IMR-90 (cell line): ENCODE data around the gene LDB2. TPM values are rescaled to one million over a fixed set of nuclear protein-coding genes. Genes with fewer than 3 reads are reported as not detected.

ENCODE experiments used
- ATAC-seq: fragments of 200-7000 bp; cut with Tn5 transposase; 2 replicates; pipeline ENCODE4 v1.9.1; 2020; ENCODE audit warnings: low read depth, mild to moderate bottlenecking, moderate library complexity
- BruUV-seq: library from RNA; stranded (reverse); fragments of 400-500 nt; replicated peaks from 2 replicates; lab custom pipeline; 2021; lab: Mats Ljungman, UMichigan
- CTCF ChIA-PET: fragments of 300-600 bp; formaldehyde crosslinking; extraction: SDS; loops from one replicate; lab custom pipeline; 2021; ENCODE audit warnings: antibody characterized with exemption; lab: Yijun Ruan, JAX
- POLR2A ChIA-PET: fragments of 300-600 bp; sonication (Branson Sonifier 250); formaldehyde crosslinking; loops from one replicate; lab custom pipeline; 2022; ENCODE audit warnings: antibody characterized with exemption; ENCODE audit not compliant: unreplicated experiment; lab: Charles Lee
- DNase-seq: peaks from one replicate; pipeline ENCODE4 v3.0.0; 2013
- H2AFZ ChIP-seq: replicated peaks from 2 replicates; pipeline ENCODE3; 2013; ENCODE audit warnings: low read length, mild to moderate bottlenecking; ENCODE audit not compliant: poor library complexity
- H2AK5ac ChIP-seq: 2 replicates; pipeline ENCODE4 v1.6.1; 2013; ENCODE audit warnings: low read depth, low read length, inconsistent platforms
- H2AK9ac ChIP-seq: replicated peaks from 2 replicates; pipeline ENCODE3; 2013; ENCODE audit warnings: mild to moderate bottlenecking, low read depth, low read length, moderate library complexity; ENCODE audit not compliant: poor library complexity
- H2BK120ac ChIP-seq: 2 replicates; pipeline ENCODE4 v1.6.1; 2013; ENCODE audit warnings: low read depth, low read length, inconsistent platforms
- H2BK15ac ChIP-seq: 3 replicates; pipeline ENCODE4 v1.6.1; 2013; ENCODE audit warnings: low read depth, low read length, inconsistent platforms
- H2BK20ac ChIP-seq: 2 replicates; pipeline ENCODE4 v1.6.1; 2013; ENCODE audit warnings: low read depth, mild to moderate bottlenecking, inconsistent platforms, low read length, moderate library complexity
- H2BK5ac ChIP-seq: 2 replicates; pipeline ENCODE4 v1.6.1; 2013; ENCODE audit warnings: mild to moderate bottlenecking, low read depth, low read length, inconsistent platforms; ENCODE audit not compliant: poor library complexity, severe bottlenecking
- H3K14ac ChIP-seq: replicated peaks from 2 replicates; pipeline ENCODE4 v1.6.1; 2013; ENCODE audit warnings: low read depth, low read length, inconsistent platforms
- H3K18ac ChIP-seq: 2 replicates; pipeline ENCODE4 v1.6.1; 2013; ENCODE audit warnings: low read depth, low read length, control low read depth
- H3K23ac ChIP-seq: 2 replicates; pipeline ENCODE4 v1.6.1; 2013; ENCODE audit warnings: low read depth, low read length, inconsistent platforms
- H3K27ac ChIP-seq: 2 replicates; pipeline ENCODE4 v1.5.1; 2013; ENCODE audit warnings: mild to moderate bottlenecking, control low read depth, low read length; ENCODE audit not compliant: insufficient read depth
- H3K27me3 ChIP-seq: 2 replicates; pipeline ENCODE4 v1.6.1; 2013; ENCODE audit warnings: low read length; ENCODE audit not compliant: control insufficient read depth, insufficient read depth
- H3K36me3 ChIP-seq: 2 replicates; pipeline ENCODE4 v1.6.1; 2013; ENCODE audit warnings: low read length, mixed read lengths; ENCODE audit not compliant: control insufficient read depth, insufficient read depth
- H3K4ac ChIP-seq: 2 replicates; pipeline ENCODE4 v1.6.1; 2013; ENCODE audit warnings: low read depth, low read length, inconsistent platforms
- H3K4me1 ChIP-seq: 2 replicates; pipeline ENCODE4 v1.6.1; 2013; ENCODE audit warnings: low read length, mixed read lengths; ENCODE audit not compliant: control insufficient read depth, insufficient read depth
- H3K4me2 ChIP-seq: 2 replicates; pipeline ENCODE4 v1.6.1; 2013; ENCODE audit warnings: low read depth, mild to moderate bottlenecking, control low read depth, low read length, moderate library complexity
- H3K4me3 ChIP-seq: 2 replicates; pipeline ENCODE4 v1.5.1; 2013; ENCODE audit warnings: low read depth, mild to moderate bottlenecking, control low read depth, low read length, moderate library complexity; ENCODE audit not compliant: insufficient read depth
- H3K56ac ChIP-seq: 2 replicates; pipeline ENCODE4 v1.6.1; 2013; ENCODE audit warnings: low read length, inconsistent platforms; ENCODE audit not compliant: insufficient read depth; ENCODE audit errors: extremely low read depth
- H3K79me1 ChIP-seq, 2 experiments: 2 replicates each; pipeline ENCODE4 v1.6.1; 2013; ENCODE audit warnings: low read length in 2 of 2, inconsistent platforms in 1 of 2, low read depth in 1 of 2
- H3K9ac ChIP-seq: 2 replicates; pipeline ENCODE4 v1.6.1; 2013; ENCODE audit warnings: low read depth, low read length, control low read depth
- H3K9me1 ChIP-seq: 2 replicates; pipeline ENCODE4 v1.6.1; 2013; ENCODE audit warnings: low read length, inconsistent platforms; ENCODE audit not compliant: insufficient read depth
- H3K9me3 ChIP-seq: 2 replicates; pipeline ENCODE4 v1.6.1; 2013; ENCODE audit warnings: low read length; ENCODE audit not compliant: control insufficient read depth, insufficient read depth
- H4K20me1 ChIP-seq: 2 replicates; pipeline ENCODE4 v1.6.1; 2013; ENCODE audit warnings: low read length, inconsistent platforms; ENCODE audit not compliant: insufficient read depth
- H4K5ac ChIP-seq: 2 replicates; pipeline ENCODE4 v1.6.1; 2013; ENCODE audit warnings: mild to moderate bottlenecking, low read depth, low read length, control low read depth
- H4K8ac ChIP-seq, 2 experiments: 2 replicates each; pipeline ENCODE4 v1.6.1; 2013; ENCODE audit warnings: low read depth in 2 of 2, low read length in 2 of 2, control low read depth in 1 of 2, inconsistent platforms in 1 of 2
- H4K91ac ChIP-seq: 2 replicates; pipeline ENCODE4 v1.6.1; 2013; ENCODE audit warnings: low read depth, low read length, inconsistent platforms; ENCODE audit not compliant: insufficient read depth
- BHLHE40 ChIP-seq: fragments of 150-350 bp; IDR thresholded peaks from 2 replicates; pipeline ENCODE4 v1.6.1; 2016; ENCODE audit warnings: mild to moderate bottlenecking, low read depth, low read length
- CEBPB ChIP-seq: IDR thresholded peaks from 2 replicates; pipeline ENCODE4 v1.6.1; 2012; ENCODE audit warnings: low read depth, low read length, improper control_type of control experiment
- CHD1 ChIP-seq: IDR thresholded peaks from 2 replicates; pipeline ENCODE4 v1.6.1; 2012; ENCODE audit warnings: low read depth, low read length, improper control_type of control experiment
- CTCF ChIP-seq: conservative IDR thresholded peaks from 2 replicates; pipeline ENCODE4 v1.5.1; 2012; ENCODE audit warnings: mild to moderate bottlenecking, low read depth, low read length, improper control_type of control experiment
- FOS ChIP-seq: fragments of 150-350 bp; IDR thresholded peaks from 2 replicates; pipeline ENCODE4 v1.6.1; 2016; ENCODE audit warnings: low read depth, low read length
- MAZ ChIP-seq: IDR thresholded peaks from 2 replicates; pipeline ENCODE4 v1.6.1; 2012; ENCODE audit warnings: low read depth, mild to moderate bottlenecking, low read length, improper control_type of control experiment, moderate library complexity, borderline replicate concordance
- NFE2L2 ChIP-seq: fragments of 150-350 bp; IDR thresholded peaks from 2 replicates; pipeline ENCODE4 v1.6.1; 2016; ENCODE audit warnings: low read depth, mild to moderate bottlenecking, low read length
- RFX5 ChIP-seq: IDR thresholded peaks from 2 replicates; pipeline ENCODE4 v1.8.0; 2012; ENCODE audit warnings: low read depth, mild to moderate bottlenecking, low read length, moderate library complexity
- SMC3 ChIP-seq: fragments of 150-350 bp; IDR thresholded peaks from 2 replicates; pipeline ENCODE4 v1.6.1; 2016; ENCODE audit warnings: low read depth, mild to moderate bottlenecking, antibody characterized with exemption, low read length, moderate library complexity
- WGBS, 2 experiments: methylation state at CpG; one replicate each; pipeline versions ENCODE4 v1.1.5 to v1.1.7; 2013; ENCODE audit warnings: missing lambda C conversion rate in 2 of 2; ENCODE audit not compliant: insufficient read length in 1 of 2; ENCODE audit errors: extremely low coverage in 2 of 2; 5-methylcytosine and 5-hydroxymethylcytosine counted together
- dilution Hi-C: fragments of 300-500 bp; cut with HindIII; formaldehyde crosslinking; loops from one replicate; pipeline ENCODE4 v1.14.3; 2018; ENCODE audit warnings: low sequenced_read_pairs; ENCODE audit not compliant: unreplicated experiment
- in situ Hi-C: fragments of 300-500 bp; cut with MboI; formaldehyde crosslinking; loops from 3 replicates; pipeline ENCODE4 v1.14.3; 2019; ENCODE audit warnings: low sequenced_read_pairs, inconsistent platforms, mixed read lengths
- intact Hi-C: fragments of 100-400 bp; cut with micrococcal nuclease; formaldehyde crosslinking; loops from 2 replicates; pipeline ENCODE4 v1.10.0; 2022
- polyA plus RNA-seq, 3 experiments: library from polyadenylated mRNA; depleted of rRNA; stranded (reverse); fragments of >200 nt; gene quantifications; 2 replicates each; pipeline ENCODE4 v1.2.3, GENCODE V29; 2012; ENCODE audit warnings: low replicate concordance in 1 of 3
- total RNA-seq: library from RNA; depleted of rRNA; stranded (reverse); fragments of >200 nt; gene quantifications from 2 replicates; pipeline ENCODE4 v1.2.3, GENCODE V29; 2012

Gene LDB2
- total and polyA plus RNA-seq, 2 of the 4 experiments (the other 2 are of a cell fraction): 67.9 to 116 TPM

DNA sequence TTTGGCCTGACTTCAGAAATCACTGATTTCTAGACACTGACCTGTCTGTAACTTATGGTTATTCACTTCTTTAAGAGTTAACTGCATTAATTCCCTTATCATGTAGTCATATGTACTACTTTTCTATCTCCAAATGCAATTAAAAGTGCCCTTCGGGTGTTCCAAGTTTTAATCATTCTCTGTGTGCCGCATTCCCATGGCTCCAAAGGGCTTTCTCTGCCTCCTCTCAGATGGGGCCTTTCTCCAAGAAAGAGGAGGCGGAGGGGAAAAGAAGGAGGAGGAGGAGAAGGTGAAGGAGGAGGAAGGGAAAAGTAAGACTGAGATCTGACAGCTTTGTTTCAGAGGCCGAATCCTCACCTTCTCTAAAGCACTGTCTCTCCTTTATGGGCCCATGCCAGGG, 325.8 kb downstream of the LDB2 start:
- no peaks in the 10 kb centered on the region for H3K9me3 ChIP-seq
- no peak overlapping the region for H4K91ac ChIP-seq
- H4K5ac ChIP-seq: no peak overlapping the region
- dilution Hi-C loops (no loop called here), in situ Hi-C loops (no loop called here), intact Hi-C loops (no loop called here)
- no peak overlapping the region for H3K4ac ChIP-seq
- H3K4me2 ChIP-seq: no peak overlapping the region
- BruUV-seq: no TSS peak
- H3K14ac ChIP-seq: no peak overlapping the region
- no peak overlapping the region for H2BK15ac ChIP-seq
- no peaks in the 10 kb centered on the region for H3K79me1 ChIP-seq
- no peak overlapping the region for H3K9ac ChIP-seq
- no peak overlapping the region for H3K56ac ChIP-seq
- H2BK120ac ChIP-seq: no peak overlapping the region
- H3K4me3 ChIP-seq: no peak overlapping the region
- no peaks in the 10 kb centered on the region for H4K20me1 ChIP-seq
- no peak overlapping the region for H2AK5ac ChIP-seq
- no peak overlapping the region for H3K18ac ChIP-seq
- H3K27me3 ChIP-seq: no peaks in the 10 kb centered on the region
- H3K23ac ChIP-seq: no peak overlapping the region
- peaks cover 6% of the 10 kb centered on the region for H3K4me1 ChIP-seq
- POLR2A ChIA-PET: no interaction called here
- no peaks in the 10 kb centered on the region for H3K36me3 ChIP-seq
- no peak overlapping the region for H2BK20ac ChIP-seq
- WGBS, 2 experiments: no CpG with 5 or more reads among the region's 4 CpGs
- H2BK5ac ChIP-seq: no peak overlapping the region
- TF ChIP-seq CEBPB (no peak), NFE2L2 (no peak), RFX5 (no peak), MAZ (no peak), CTCF (no peak), CHD1 (no peak), SMC3 (no peak), FOS (no peak), BHLHE40 (no peak)
- CTCF ChIA-PET: interaction anchor here (0.8 kb wide), 1 partner anchor 48 kb away, joined by 3 read pairs; no protein-coding TSS in a partner anchor
- no peaks in the 10 kb centered on the region for H3K9me1 ChIP-seq
- H3K27ac ChIP-seq: no peak overlapping the region
- ATAC-seq (no peak), DNase-seq (no peak)
- H2AK9ac ChIP-seq: no peak overlapping the region
- no peak overlapping the region for H2AFZ ChIP-seq
- no peak overlapping the region for H4K8ac ChIP-seq
